Stimulated activated CD8-positive, alpha-beta memory T cell treated with anti-CD3 and anti-CD28 coated beads, Interleukin-15, amount 100 ng/mL, for 24 hours (primary cell): Measurements from ENCODE around the gene CDK17.
"Not testable (repeated sequence)": the region's sequence is repeated elsewhere in the genome, so short reads cannot be mapped to it uniquely, and the experiment has no call there.

ENCODE experiments used
- DNase-seq: peaks from one replicate; pipeline ENCODE4 v3.0.0-alpha.2; 2020; ENCODE audit warnings: low read depth

CDK17 gene

GRCh38 chr12:96417688-96418087 lies 17.4 kb upstream of the CDK17 start:
- not testable (repeated sequence) for DNase-seq

- DNase-seq: no peak
These were observed 16.0 kb upstream of the CDK17 start for GRCh38 chr12:96416033-96416799.

GRCh38 chr12:96414637-96415036 lies 14.4 kb upstream of the CDK17 start:
- no peak for DNase-seq

- DNase-seq: no peak
These were observed 12.2 kb upstream of the CDK17 start for GRCh38 chr12:96412431-96412830.

GRCh38 chr12:96409731-96410130 lies 9.5 kb upstream of the CDK17 start:
- no peak for DNase-seq

GRCh38 chr12:96408993-96409392 lies 8.8 kb upstream of the CDK17 start:
- DNase-seq: no peak

- not testable (repeated sequence) for DNase-seq
These were observed 7.3 kb upstream of the CDK17 start for GRCh38 chr12:96407429-96408097.

- DNase-seq: no peak
These were observed 4.5 kb upstream of the CDK17 start for GRCh38 chr12:96404696-96405095.

GRCh38 chr12:96403870-96404269 lies 3.6 kb upstream of the CDK17 start:
- DNase-seq: no peak

- DNase-seq: not testable (repeated sequence)
These were observed 2.3 kb upstream of the CDK17 start for GRCh38 chr12:96402522-96402921.

- no peak for DNase-seq
These were observed 1.8 kb upstream of the CDK17 start for GRCh38 chr12:96402061-96402460.

GRCh38 chr12:96401076-96401871 lies 1.0 kb upstream of the CDK17 start:
- no peak for DNase-seq

GRCh38 chr12:96400631-96401075 lies 414 bp upstream of the CDK17 start:
- DNase-seq: no peak

- DNase-seq: peak; percentile 44
These were observed 920 bp downstream of the CDK17 start for GRCh38 chr12:96399120-96399918.

- DNase-seq: no peak
These were observed 1.7 kb downstream of the CDK17 start for GRCh38 chr12:96398424-96399119.

- no peak for DNase-seq
These were observed 2.3 kb downstream of the CDK17 start for GRCh38 chr12:96397756-96398423.

- DNase-seq: no peak
These were observed 3.3 kb downstream of the CDK17 start for GRCh38 chr12:96396914-96397313.

GRCh38 chr12:96396209-96396608 lies 4.0 kb downstream of the CDK17 start:
- DNase-seq: no peak

GRCh38 chr12:96395236-96395635 lies 5.0 kb downstream of the CDK17 start:
- DNase-seq: no peak

- not testable (repeated sequence) for DNase-seq
These were observed 7.0 kb downstream of the CDK17 start for GRCh38 chr12:96393229-96393628.

GRCh38 chr12:96392397-96392796 lies 7.8 kb downstream of the CDK17 start:
- DNase-seq: no peak
